HL-60 (cell line): ENCODE measurements around the gene PPP1R1B.

Experiments used
- GABPA ChIP-seq: IDR thresholded peaks from 2 replicates; pipeline ENCODE4 v1.6.1; 2012; ENCODE audit warnings: low read depth
- POLR2AphosphoS5 ChIP-seq: IDR thresholded peaks from 2 replicates; pipeline ENCODE4 v1.6.1; 2012; ENCODE audit warnings: low read depth
- TF ChIP-seq, protein P1 (sequence below): IDR thresholded peaks from one replicate; pipeline ENCODE4 v1.5.1; 2011; ENCODE audit warnings: low read length, control low read depth, inconsistent platforms; ENCODE audit not compliant: insufficient read depth

DNA sequence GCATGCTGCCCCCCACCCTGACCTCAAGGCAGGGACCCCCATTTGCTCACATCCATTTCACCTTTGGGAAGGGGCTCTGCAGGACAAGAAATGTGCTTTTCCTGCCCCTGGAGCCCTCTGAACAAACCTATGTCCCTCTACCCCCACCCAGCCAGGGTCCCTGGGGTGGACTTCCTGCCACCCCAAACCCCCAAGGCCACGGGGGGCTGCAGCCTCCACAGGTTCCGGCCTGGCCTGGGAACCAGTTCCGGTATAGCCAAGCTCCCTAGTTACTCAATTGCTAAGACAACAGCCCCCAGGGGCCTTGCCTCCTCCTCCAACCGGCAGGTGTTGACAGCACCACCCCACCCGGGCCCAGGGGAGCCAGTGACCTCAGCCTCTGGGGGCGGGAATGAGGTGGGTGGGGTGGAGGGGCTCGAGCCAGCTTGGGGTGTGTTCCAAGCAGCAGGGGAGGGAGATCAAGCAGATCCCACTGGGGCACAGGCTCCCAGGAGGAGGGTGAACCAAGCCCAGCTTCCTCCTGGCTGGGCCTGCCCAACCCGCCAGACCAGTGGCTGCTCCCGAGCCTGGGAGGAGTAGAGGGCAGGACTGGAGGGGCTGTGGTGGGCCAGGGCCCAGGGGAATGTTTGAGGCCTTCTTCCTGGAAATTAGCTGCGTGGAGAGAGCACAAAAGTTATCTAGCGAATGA, 48.1 kb downstream of the PPP1R1B start:
- TF ChIP-seq POLR2AphosphoS5 (no peak), GABPA (no peak)
- TF ChIP-seq, protein P1, sequence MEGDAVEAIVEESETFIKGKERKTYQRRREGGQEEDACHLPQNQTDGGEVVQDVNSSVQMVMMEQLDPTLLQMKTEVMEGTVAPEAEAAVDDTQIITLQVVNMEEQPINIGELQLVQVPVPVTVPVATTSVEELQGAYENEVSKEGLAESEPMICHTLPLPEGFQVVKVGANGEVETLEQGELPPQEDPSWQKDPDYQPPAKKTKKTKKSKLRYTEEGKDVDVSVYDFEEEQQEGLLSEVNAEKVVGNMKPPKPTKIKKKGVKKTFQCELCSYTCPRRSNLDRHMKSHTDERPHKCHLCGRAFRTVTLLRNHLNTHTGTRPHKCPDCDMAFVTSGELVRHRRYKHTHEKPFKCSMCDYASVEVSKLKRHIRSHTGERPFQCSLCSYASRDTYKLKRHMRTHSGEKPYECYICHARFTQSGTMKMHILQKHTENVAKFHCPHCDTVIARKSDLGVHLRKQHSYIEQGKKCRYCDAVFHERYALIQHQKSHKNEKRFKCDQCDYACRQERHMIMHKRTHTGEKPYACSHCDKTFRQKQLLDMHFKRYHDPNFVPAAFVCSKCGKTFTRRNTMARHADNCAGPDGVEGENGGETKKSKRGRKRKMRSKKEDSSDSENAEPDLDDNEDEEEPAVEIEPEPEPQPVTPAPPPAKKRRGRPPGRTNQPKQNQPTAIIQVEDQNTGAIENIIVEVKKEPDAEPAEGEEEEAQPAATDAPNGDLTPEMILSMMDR = no peak
